ENCODE measurements around the gene SAXO2.
"Not testable (repeated sequence)": the region's sequence is repeated elsewhere in the genome, so short reads cannot be mapped to it uniquely, and the experiment has no call there.

SAXO2 gene

GRCh38 chr15:82327372-82327771 lies 64.8 kb downstream of the SAXO2 start:
- in situ Hi-C loops (cut with MboI; ENCODE audit: low pct_unique_long_range_greater_than_20kb, low sequenced_read_pairs) = not testable (repeated sequence)

DNA sequence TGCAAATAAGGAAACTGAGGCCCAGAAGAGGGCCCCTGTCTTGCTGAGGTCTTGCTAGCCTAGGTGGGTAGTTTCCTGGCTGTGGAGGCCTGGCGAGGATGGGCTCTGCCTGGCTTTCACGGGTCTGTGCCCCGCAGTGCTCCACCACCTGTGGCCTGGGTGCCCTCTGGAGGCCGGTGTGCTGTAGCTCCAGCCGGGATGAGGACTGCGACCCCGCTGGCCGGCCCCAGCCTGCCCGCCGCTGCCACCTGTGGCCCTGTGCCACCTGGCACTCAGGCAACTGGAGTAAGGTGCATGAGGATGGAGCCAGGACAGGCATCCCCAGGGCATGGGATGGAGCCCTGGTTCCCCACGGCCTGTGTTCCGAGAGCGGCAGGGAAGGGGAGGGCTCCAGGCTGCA lies 66.4 kb downstream of the SAXO2 start:
- DNase-seq; in situ Hi-C loops (cut with MboI; ENCODE audit: low pct_unique_long_range_greater_than_20kb, low sequenced_read_pairs): not testable (repeated sequence)

More at GRCh38 chr15:82327372-82327771, 64.8 kb downstream of the SAXO2 start:
- DNase-seq = not testable (repeated sequence)

DNA sequence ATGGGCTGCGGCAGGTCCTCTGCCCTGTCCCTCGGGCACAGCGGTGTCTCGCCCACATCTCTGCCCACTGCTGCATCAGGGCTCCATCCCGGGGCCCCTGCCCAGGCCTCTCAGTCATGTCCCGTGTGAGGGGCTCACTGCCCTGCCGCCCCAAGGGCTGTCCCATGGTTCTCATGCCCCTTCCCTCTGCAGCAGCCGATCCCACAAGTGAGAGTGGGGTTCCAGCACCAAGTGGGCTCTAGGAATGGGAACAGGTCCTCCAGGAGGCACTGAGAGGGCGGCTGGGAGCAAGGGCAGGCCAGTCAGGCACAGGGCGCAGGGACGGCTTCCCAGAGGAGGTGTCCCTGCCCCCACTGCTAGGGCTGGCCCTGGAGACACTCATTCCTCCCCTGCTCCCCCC lies 68.3 kb downstream of the SAXO2 start:
- DNase-seq; in situ Hi-C loops (cut with MboI; ENCODE audit: low pct_unique_long_range_greater_than_20kb, low sequenced_read_pairs): not testable (repeated sequence)

- in situ Hi-C loops (cut with MboI; ENCODE audit: low pct_unique_long_range_greater_than_20kb, low sequenced_read_pairs); DNase-seq: not testable (repeated sequence)
Observed at GRCh38 chr15:82331576-82332304, 69.1 kb downstream of the SAXO2 start.

- in situ Hi-C loops (cut with MboI; ENCODE audit: low pct_unique_long_range_greater_than_20kb, low sequenced_read_pairs); DNase-seq: not testable (repeated sequence)
Observed at GRCh38 chr15:82332711-82333602, 70.3 kb downstream of the SAXO2 start.

DNA sequence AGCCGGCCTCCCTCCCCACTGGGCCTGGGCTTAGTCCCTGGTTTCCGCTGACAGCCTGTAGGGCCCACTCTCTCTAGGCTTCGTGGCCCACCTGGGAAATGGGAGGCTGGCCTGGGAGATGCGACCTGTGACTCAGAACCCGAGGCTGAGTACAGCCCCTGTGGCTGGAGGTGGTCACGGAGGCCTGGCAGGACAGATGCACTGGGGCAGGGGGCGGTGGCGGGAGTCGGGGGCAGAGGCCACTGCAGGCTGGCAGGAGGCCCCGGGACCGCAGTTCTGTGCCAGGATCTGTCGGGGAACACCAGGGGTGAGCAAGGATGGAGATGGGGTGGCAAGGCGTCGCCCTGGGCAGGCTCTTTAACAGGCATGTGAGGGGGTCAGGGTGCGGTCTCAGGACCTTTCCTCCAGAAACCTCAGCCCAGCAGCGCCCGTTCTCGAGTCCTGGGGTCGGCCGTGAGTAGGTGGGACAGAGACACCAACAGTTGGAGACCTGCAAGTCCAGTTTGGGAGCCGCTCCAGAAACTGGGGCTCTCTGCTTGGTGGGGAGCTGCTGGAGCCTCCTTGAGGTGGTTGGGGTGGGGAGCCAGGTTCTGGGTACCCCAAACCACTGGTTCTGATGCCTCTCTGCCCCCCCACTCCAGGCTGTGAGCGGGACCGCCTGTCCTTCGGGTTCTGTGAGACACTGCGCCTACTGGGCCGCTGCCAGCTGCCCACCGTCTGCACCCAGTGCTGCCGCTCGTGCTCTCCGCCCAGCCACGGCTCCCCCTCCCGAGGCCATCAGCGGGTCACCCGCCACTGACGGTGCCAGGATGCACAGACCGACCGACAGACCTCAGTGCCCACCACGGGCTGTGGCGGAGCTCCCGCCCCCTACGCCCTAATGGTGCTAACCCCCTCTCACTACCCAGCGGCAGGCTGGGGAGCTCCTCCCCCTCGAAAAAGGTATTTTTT lies 71.3 kb downstream of the SAXO2 start:
- in situ Hi-C loops (cut with MboI; ENCODE audit: low pct_unique_long_range_greater_than_20kb, low sequenced_read_pairs); DNase-seq: not testable (repeated sequence)
